HEK293 (cell line): ENCODE results near the gene LOXL1.

Source experiments
- ZNF24 ChIP-seq: fragments of 450-650 bp; formaldehyde crosslinking; IDR thresholded peaks from 2 replicates; pipeline ENCODE4 v1.5.1; 2016; ENCODE audit warnings: missing biosample characterization, missing genetic modification characterization
- TF ChIP-seq, protein P1 (sequence below): fragments of 450-650 bp; formaldehyde crosslinking; IDR thresholded peaks from 2 replicates; pipeline ENCODE4 v1.5.1; 2016; ENCODE audit warnings: missing biosample characterization, missing genetic modification characterization
- TF ChIP-seq, protein P2 (sequence below): fragments of 450-650 bp; formaldehyde crosslinking; IDR thresholded peaks from 2 replicates; pipeline ENCODE4 v1.5.1; 2016; ENCODE audit warnings: missing biosample characterization, missing genetic modification characterization
- TF ChIP-seq, protein P3 (sequence below): fragments of 450-650 bp; formaldehyde crosslinking; IDR thresholded peaks from 2 replicates; pipeline ENCODE4 v1.5.1; 2017; ENCODE audit warnings: missing biosample characterization, missing genetic modification characterization

GRCh38 chr15:73910522-73911303 lies 15.5 kb upstream of the LOXL1 start:
- no peak for TF ChIP-seq ZNF24 (tag by site-specific recombination)
- TF ChIP-seq, protein P1, sequence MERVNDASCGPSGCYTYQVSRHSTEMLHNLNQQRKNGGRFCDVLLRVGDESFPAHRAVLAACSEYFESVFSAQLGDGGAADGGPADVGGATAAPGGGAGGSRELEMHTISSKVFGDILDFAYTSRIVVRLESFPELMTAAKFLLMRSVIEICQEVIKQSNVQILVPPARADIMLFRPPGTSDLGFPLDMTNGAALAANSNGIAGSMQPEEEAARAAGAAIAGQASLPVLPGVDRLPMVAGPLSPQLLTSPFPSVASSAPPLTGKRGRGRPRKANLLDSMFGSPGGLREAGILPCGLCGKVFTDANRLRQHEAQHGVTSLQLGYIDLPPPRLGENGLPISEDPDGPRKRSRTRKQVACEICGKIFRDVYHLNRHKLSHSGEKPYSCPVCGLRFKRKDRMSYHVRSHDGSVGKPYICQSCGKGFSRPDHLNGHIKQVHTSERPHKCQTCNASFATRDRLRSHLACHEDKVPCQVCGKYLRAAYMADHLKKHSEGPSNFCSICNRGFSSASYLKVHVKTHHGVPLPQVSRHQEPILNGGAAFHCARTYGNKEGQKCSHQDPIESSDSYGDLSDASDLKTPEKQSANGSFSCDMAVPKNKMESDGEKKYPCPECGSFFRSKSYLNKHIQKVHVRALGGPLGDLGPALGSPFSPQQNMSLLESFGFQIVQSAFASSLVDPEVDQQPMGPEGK = no peak
- TF ChIP-seq, protein P2, sequence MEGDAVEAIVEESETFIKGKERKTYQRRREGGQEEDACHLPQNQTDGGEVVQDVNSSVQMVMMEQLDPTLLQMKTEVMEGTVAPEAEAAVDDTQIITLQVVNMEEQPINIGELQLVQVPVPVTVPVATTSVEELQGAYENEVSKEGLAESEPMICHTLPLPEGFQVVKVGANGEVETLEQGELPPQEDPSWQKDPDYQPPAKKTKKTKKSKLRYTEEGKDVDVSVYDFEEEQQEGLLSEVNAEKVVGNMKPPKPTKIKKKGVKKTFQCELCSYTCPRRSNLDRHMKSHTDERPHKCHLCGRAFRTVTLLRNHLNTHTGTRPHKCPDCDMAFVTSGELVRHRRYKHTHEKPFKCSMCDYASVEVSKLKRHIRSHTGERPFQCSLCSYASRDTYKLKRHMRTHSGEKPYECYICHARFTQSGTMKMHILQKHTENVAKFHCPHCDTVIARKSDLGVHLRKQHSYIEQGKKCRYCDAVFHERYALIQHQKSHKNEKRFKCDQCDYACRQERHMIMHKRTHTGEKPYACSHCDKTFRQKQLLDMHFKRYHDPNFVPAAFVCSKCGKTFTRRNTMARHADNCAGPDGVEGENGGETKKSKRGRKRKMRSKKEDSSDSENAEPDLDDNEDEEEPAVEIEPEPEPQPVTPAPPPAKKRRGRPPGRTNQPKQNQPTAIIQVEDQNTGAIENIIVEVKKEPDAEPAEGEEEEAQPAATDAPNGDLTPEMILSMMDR (tag by site-specific recombination) = no peak
- TF ChIP-seq, protein P3, sequence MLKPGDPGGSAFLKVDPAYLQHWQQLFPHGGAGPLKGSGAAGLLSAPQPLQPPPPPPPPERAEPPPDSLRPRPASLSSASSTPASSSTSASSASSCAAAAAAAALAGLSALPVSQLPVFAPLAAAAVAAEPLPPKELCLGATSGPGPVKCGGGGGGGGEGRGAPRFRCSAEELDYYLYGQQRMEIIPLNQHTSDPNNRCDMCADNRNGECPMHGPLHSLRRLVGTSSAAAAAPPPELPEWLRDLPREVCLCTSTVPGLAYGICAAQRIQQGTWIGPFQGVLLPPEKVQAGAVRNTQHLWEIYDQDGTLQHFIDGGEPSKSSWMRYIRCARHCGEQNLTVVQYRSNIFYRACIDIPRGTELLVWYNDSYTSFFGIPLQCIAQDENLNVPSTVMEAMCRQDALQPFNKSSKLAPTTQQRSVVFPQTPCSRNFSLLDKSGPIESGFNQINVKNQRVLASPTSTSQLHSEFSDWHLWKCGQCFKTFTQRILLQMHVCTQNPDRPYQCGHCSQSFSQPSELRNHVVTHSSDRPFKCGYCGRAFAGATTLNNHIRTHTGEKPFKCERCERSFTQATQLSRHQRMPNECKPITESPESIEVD = no peak
